Pancreas (tissue), 10 donors: ENCODE data around the gene RDH12. TPM values are rescaled to one million over a fixed set of nuclear protein-coding genes. Genes with fewer than 3 reads are reported as not detected.

Source experiments
- ATAC-seq, 4 donors: fragments of 200-7000 bp; cut with Tn5 transposase; one replicate each; pipeline versions ENCODE4 v1.8.0 to v1.9.1; 2020; ENCODE audit warnings: mild to moderate bottlenecking in 4 of 4, moderate library complexity in 4 of 4
- DNase-seq, 6 donors: peaks; one replicate each; pipeline ENCODE4 v3.0.0-alpha.2; 2020
- FAIRE-seq: peaks from 2 replicates; lab custom pipeline; 2012; peaks lifted over from hg19 to GRCh38; lab: Jason Lieb, UNC
- H3K27ac ChIP-seq, 4 donors: fragments of 200-600 bp; sonication (generic); 1 replicate in 3 of 4; 2 replicates in 1 of 4; pipeline versions ENCODE4 v1.5.0 to v1.8.0; 2020
- H3K27me3 ChIP-seq, 4 donors: fragments of 200-600 bp; one replicate each; pipeline ENCODE4 v1.8.0; 2021
- H3K36me3 ChIP-seq, 3 donors: fragments of 200-600 bp; sonication (generic) in 1 of 3; one replicate each; pipeline versions ENCODE4 v1.5.0 to v1.8.0; 2020 to 2021
- H3K4me1 ChIP-seq, 3 donors: fragments of 200-600 bp; one replicate each; pipeline ENCODE4 v1.8.0; 2021
- H3K4me3 ChIP-seq, 4 donors: fragments of 200-600 bp; sonication (generic) in 2 of 4; one replicate each; pipeline versions ENCODE4 v1.5.0 to v1.8.0; 2020 to 2021
- H3K9me3 ChIP-seq, 4 donors: fragments of 200-600 bp; one replicate each; pipeline ENCODE4 v1.8.0; 2021
- WGBS, 2 donors: extraction: QIAGEN DNeasy Blood & Tissue Kit; methylation state at CpG; one replicate each; pipeline ENCODE4 v1.1.7; 2013; 5-methylcytosine and 5-hydroxymethylcytosine counted together
- intact Hi-C, 3 donors: fragments of 100-400 bp; cut with DNase I; formaldehyde crosslinking; loops; one replicate each; pipeline versions ENCODE4 v1.11.1 to v1.14.2; 2022
- polyA plus RNA-seq, 2 donors: library from polyadenylated mRNA; stranded (reverse); fragments of 200-250 nt; gene quantifications; one replicate each; pipeline ENCODE4 v1.2.3, GENCODE V29; 2013
- total RNA-seq, 6 donors: library from RNA; stranded (reverse); fragmentation: NEBNext Ultra II Directional in 4 of 6; extraction: Animal tissue kit (Norgen Biotek cat#: 25700) in 4 of 6; gene quantifications; one replicate each; pipeline versions ENCODE4 v1.2.1 to v1.2.4, GENCODE V29; 2021 to 2023
- TF ChIP-seq, protein P1 (sequence below), 4 donors: fragments of 200-600 bp; sonication (generic) in 3 of 4; IDR thresholded peaks; one replicate each; pipeline versions ENCODE4 v1.5.0 to v1.8.0; 2021; ENCODE audit warnings: antibody characterized with exemption in 4 of 4
- donor health status: healthy with polysubstance abuse.
- donor health status: DM: no; HTN: no; CAD: no; lungs with moderate emphysema.
- donor health status: DM: no; HTN: no; CAD: no.
- donor health status: control.
- donor health status: control.
- donor health status: Bipolar disorder and iron deficiency.
- donor health status: DM: yes; HTN: yes; CAD: no.
- donor health status: DM: no; HTN: no; CAD: no.
- donor health status: DM: no; HTN: no; CAD: no.
- donor health status: DM: yes; HTN: yes; CAD: no.

RDH12 gene
- total and polyA plus RNA-seq, 8 donors = 1.0 to 2.5 (median 1.5) TPM

DNA sequence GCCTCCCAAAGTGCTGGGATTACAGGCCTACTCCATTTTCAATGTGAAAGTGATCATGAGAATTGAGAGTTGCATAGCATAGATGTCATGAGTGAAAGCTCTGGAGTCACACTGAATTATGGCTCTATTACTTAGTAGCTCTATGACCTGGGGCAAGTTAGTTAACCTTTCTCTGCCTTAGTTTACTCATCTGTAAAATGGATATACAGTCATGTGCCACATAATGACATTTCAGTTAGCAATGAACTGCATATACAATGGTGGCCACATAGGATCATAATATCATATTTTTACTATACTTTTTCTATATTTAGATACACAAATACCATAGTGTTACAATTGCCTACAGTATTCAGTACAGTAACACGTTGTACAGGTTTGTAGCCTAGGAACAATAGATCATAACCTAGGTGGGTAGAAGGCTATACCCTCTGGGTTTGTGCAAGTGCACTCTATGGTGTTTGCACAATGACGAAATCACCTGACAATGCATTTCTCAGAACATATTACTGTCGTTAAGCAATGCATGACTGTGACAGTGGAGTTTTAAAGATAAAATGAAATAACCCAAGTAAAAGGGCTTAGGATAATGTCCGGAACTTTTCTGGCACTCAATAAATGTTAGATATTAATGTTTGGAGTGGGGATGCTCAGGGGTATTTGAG, 61.6 kb downstream of the RDH12 start:
- Histone ChIP-seq H3K4me1 (no peaks in the 10 kb centered on the region), H3K9me3 (no peaks in the 10 kb centered on the region), H3K36me3 (peaks cover 0 to 17% (median 0%) of the 10 kb centered on the region in 3 donors), H3K27ac (no peak overlapping the region), H3K4me3 (no peak overlapping the region), H3K27me3 (no peaks in the 10 kb centered on the region)
- no peak for FAIRE-seq
- 74 to 78% methylated on average over 4 of the region's 4 CpGs for WGBS, 2 donors
- intact Hi-C loops = no loop called here
- DNase-seq = no peak
- peak in 1 of 4 donors; percentile 49 for ATAC-seq
- TF ChIP-seq, protein P1, sequence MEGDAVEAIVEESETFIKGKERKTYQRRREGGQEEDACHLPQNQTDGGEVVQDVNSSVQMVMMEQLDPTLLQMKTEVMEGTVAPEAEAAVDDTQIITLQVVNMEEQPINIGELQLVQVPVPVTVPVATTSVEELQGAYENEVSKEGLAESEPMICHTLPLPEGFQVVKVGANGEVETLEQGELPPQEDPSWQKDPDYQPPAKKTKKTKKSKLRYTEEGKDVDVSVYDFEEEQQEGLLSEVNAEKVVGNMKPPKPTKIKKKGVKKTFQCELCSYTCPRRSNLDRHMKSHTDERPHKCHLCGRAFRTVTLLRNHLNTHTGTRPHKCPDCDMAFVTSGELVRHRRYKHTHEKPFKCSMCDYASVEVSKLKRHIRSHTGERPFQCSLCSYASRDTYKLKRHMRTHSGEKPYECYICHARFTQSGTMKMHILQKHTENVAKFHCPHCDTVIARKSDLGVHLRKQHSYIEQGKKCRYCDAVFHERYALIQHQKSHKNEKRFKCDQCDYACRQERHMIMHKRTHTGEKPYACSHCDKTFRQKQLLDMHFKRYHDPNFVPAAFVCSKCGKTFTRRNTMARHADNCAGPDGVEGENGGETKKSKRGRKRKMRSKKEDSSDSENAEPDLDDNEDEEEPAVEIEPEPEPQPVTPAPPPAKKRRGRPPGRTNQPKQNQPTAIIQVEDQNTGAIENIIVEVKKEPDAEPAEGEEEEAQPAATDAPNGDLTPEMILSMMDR (IDR thresholded peaks at IDR 0.05) = no peak

DNA sequence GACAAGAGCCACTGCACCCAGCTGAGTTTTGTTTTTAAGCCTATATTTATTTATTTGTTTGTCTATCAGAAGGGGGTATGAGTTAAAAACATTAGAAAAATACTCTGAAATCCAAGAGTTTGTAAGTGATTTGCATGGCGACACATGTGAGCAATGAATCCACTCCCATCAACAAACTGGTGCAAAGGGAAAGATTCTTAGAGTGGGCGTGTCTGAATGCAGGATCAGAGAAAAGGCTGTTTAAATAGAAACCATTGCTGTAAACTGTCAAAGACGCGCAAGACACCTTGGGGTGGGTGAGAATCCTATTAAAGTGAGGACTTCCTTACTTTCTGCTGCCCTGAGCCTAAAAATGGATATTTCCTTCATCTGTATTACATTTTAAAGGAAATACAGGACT, 62.8 kb downstream of the RDH12 start:
- H3K9me3 ChIP-seq = no peaks in the 10 kb centered on the region
- FAIRE-seq = no peak
- ATAC-seq = no peak
- H3K27ac ChIP-seq = peak overlapping the region in 1 of 4 donors; percentile 63
- H3K36me3 ChIP-seq = peaks cover 0 to 24% (median 3%) of the 10 kb centered on the region in 3 donors
- H3K27me3 ChIP-seq = no peaks in the 10 kb centered on the region
- no peak overlapping the region for H3K4me3 ChIP-seq
- TF ChIP-seq, protein P1 (IDR thresholded peaks at IDR 0.05) = no peak
- 92 to 97% methylated on average over 4 of the region's 4 CpGs for WGBS, 2 donors
- intact Hi-C loops = no loop called here
- H3K4me1 ChIP-seq = no peaks in the 10 kb centered on the region
- no peak for DNase-seq

- H3K4me3 ChIP-seq = no peak overlapping the region
- FAIRE-seq = no peak
- no peaks in the 10 kb centered on the region for H3K27me3 ChIP-seq
- intact Hi-C loops = no loop called here
- WGBS, 2 donors = 75 to 79% methylated on average over 5 of the region's 5 CpGs
- ATAC-seq = peak; percentile 48 to 77 (median 67)
- no peaks in the 10 kb centered on the region for H3K9me3 ChIP-seq
- H3K4me1 ChIP-seq = no peaks in the 10 kb centered on the region
- peaks cover 0 to 27% (median 3%) of the 10 kb centered on the region in 3 donors for H3K36me3 ChIP-seq
- TF ChIP-seq, protein P1 (IDR thresholded peaks at IDR 0.05) = no peak
- DNase-seq = no peak
- H3K27ac ChIP-seq = peak overlapping the region in 2 of 4 donors; percentile 51 to 63
Measured at GRCh38 chr14:67765192-67765834, 63.6 kb downstream of the RDH12 start.

- peak; percentile 46 to 66 (median 59) for ATAC-seq
- H3K4me1 ChIP-seq = no peaks in the 10 kb centered on the region
- TF ChIP-seq, protein P1 (IDR thresholded peaks at IDR 0.05) = peak in 1 of 4 donors; percentile 8
- peak in 1 of 6 donors; percentile 21 for DNase-seq
- no peak for FAIRE-seq
- peak overlapping the region in 2 of 4 donors; percentile 51 to 63 for H3K27ac ChIP-seq
- no peaks in the 10 kb centered on the region for H3K27me3 ChIP-seq
- intact Hi-C loops = no loop called here
- H3K4me3 ChIP-seq = no peak overlapping the region
- no peaks in the 10 kb centered on the region for H3K9me3 ChIP-seq
- H3K36me3 ChIP-seq = peaks cover 0 to 27% (median 5%) of the 10 kb centered on the region in 3 donors
- 78 to 81% methylated on average over 10 of the region's 10 CpGs for WGBS, 2 donors
Measured at GRCh38 chr14:67766035-67766680, 64.5 kb downstream of the RDH12 start.
